Lung (tissue), 12 donors: Measurements from ENCODE around the gene HNRNPCL1. TPM values are rescaled to one million over a fixed set of nuclear protein-coding genes. Genes with fewer than 3 reads are reported as not detected.

Experiments used
- ATAC-seq: fragments of 200-7000 bp; cut with Tn5 transposase; one replicate; pipeline ENCODE4 v1.9.1; 2020; ENCODE audit warnings: moderate number of reproducible peaks; ENCODE audit not compliant: insufficient read depth, low FRiP score
- DNase-seq, 3 donors: peaks; one replicate each; pipeline ENCODE4 v3.0.0-alpha.2; 2013 to 2017
- H3K27ac ChIP-seq, 2 donors: one replicate each; pipeline ENCODE4 v1.5.1; 2013; ENCODE audit warnings: mild to moderate bottlenecking in 2 of 2, moderate library complexity in 2 of 2, control low read depth in 1 of 2, inconsistent platforms in 1 of 2, low read depth in 1 of 2, low read length in 1 of 2
- H3K27me3 ChIP-seq, 3 donors: one replicate each; pipeline ENCODE4 v1.5.1; 2013; ENCODE audit warnings: low read length in 2 of 3; ENCODE audit not compliant: control insufficient read depth in 3 of 3, insufficient read depth in 3 of 3
- H3K36me3 ChIP-seq, 4 donors: one replicate each; pipeline ENCODE4 v1.5.1; 2013; ENCODE audit warnings: low read length in 4 of 4, mild to moderate bottlenecking in 1 of 4, moderate library complexity in 1 of 4; ENCODE audit not compliant: control insufficient read depth in 4 of 4, insufficient read depth in 4 of 4
- H3K4me1 ChIP-seq, 5 donors: one replicate each; pipeline ENCODE4 v1.5.1; 2013; ENCODE audit warnings: low read length in 5 of 5, mild to moderate bottlenecking in 2 of 5, moderate library complexity in 1 of 5; ENCODE audit not compliant: control insufficient read depth in 5 of 5, insufficient read depth in 5 of 5
- H3K4me3 ChIP-seq: one replicate; pipeline ENCODE4 v1.5.1; 2013; ENCODE audit warnings: mild to moderate bottlenecking, control low read depth, moderate library complexity
- H3K9ac ChIP-seq, 2 donors: one replicate each; pipeline ENCODE4 v1.5.1; 2013; ENCODE audit warnings: low read length in 2 of 2, control low read depth in 1 of 2; ENCODE audit not compliant: insufficient read depth in 1 of 2
- H3K9me3 ChIP-seq, 4 donors: one replicate each; pipeline ENCODE4 v1.5.1; 2013; ENCODE audit warnings: low read length in 3 of 4, mild to moderate bottlenecking in 1 of 4, moderate library complexity in 1 of 4; ENCODE audit not compliant: control insufficient read depth in 4 of 4, insufficient read depth in 3 of 4
- CTCF ChIP-seq: IDR thresholded peaks from 2 replicates; pipeline ENCODE4 v1.5.1; 2012; ENCODE audit warnings: mild to moderate bottlenecking; ENCODE audit errors: control extremely low read depth, extremely low read depth
- WGBS, 2 donors: extraction: QIAGEN DNeasy Blood & Tissue Kit; methylation state at CpG; one replicate each; pipeline ENCODE4 v1.1.7; 2013; 5-methylcytosine and 5-hydroxymethylcytosine counted together
- polyA plus RNA-seq, 2 donors: library from polyadenylated mRNA; stranded (reverse); fragments of 200-250 nt; gene quantifications; one replicate each; pipeline ENCODE4 v1.2.1, GENCODE V29; 2013
- total RNA-seq, 2 donors: library from RNA; depleted of rRNA in 1 of 2; stranded (reverse); fragments of >200 nt in 1 of 2; gene quantifications; one replicate each; pipeline ENCODE4 v1.2.1, GENCODE V29; 2014 to 2021
- donor health status: control.
- donor health status: control.
- donor health status: Bipolar disorder and iron deficiency.
- donor health status: healthy.
- donor health status: DM: yes; HTN: yes; CAD: no.

HNRNPCL1 gene
- total and polyA plus RNA-seq, 4 donors, result not detected

GRCh38 chr1:12810691-12811408 is 37.7 kb downstream of the HNRNPCL1 start:
- Histone ChIP-seq H3K4me3 (no peak overlapping the region), H3K4me1 (no peaks in the 10 kb centered on the region), H3K27me3 (no peaks in the 10 kb centered on the region), H3K27ac (no peak overlapping the region), H3K9me3 (peaks cover 0 to 9% (median 0%) of the 10 kb centered on the region in 4 donors), H3K9ac (no peak overlapping the region), H3K36me3 (no peaks in the 10 kb centered on the region)
- WGBS, 2 donors, result 67 to 75% methylated on average over 5 of the region's 5 CpGs
- DNase-seq, result no peak
- no peak for ATAC-seq
- TF ChIP-seq CTCF, result no peak

- 80 to 95% methylated on average over 1 of the region's 1 CpG for WGBS, 2 donors
- no peaks in the 10 kb centered on the region for H3K27me3 ChIP-seq
- H3K9ac ChIP-seq, result no peak overlapping the region
- TF ChIP-seq CTCF, result no peak
- H3K36me3 ChIP-seq, result no peaks in the 10 kb centered on the region
- peaks cover 0 to 9% (median 0%) of the 10 kb centered on the region in 4 donors for H3K9me3 ChIP-seq
- H3K27ac ChIP-seq, result no peak overlapping the region
- DNase-seq, result no peak
- no peak for ATAC-seq
- H3K4me3 ChIP-seq, result no peak overlapping the region
- no peaks in the 10 kb centered on the region for H3K4me1 ChIP-seq
Observed at GRCh38 chr1:12809933-12810332, 38.6 kb downstream of the HNRNPCL1 start.

- Histone ChIP-seq H3K27ac (no peak overlapping the region), H3K9me3 (peaks cover 0 to 3% (median 0%) of the 10 kb centered on the region in 4 donors), H3K9ac (no peak overlapping the region), H3K36me3 (no peaks in the 10 kb centered on the region), H3K27me3 (no peaks in the 10 kb centered on the region), H3K4me1 (no peaks in the 10 kb centered on the region), H3K4me3 (no peak overlapping the region)
- DNase-seq (no peak), ATAC-seq (no peak)
- WGBS, 2 donors, result 71 to 76% methylated on average over 2 of the region's 2 CpGs
- no peak for TF ChIP-seq CTCF
Observed at GRCh38 chr1:12799730-12800129, 48.8 kb downstream of the HNRNPCL1 start.

DNA sequence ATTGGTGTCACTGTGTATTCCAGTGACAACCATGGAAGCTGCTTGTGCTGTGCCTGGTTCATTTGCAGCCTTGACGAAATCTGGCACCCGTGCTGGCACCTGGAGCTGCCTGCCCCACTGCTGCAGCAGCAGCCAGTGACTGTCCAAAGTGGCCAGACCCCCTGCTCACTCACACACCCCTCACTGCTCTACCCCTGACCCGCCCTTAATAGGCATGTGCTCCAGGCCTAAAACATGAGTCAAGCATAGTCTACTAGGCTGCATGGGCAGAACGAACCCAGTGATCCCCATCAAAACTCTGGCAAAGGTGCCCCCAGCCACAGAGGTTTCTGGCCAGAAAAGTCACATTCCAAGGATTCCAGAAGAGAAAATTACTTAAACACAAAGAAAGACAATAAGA is 49.6 kb downstream of the HNRNPCL1 start:
- Histone ChIP-seq H3K4me3 (no peak overlapping the region), H3K27me3 (no peaks in the 10 kb centered on the region), H3K9ac (no peak overlapping the region), H3K27ac (no peak overlapping the region), H3K36me3 (no peaks in the 10 kb centered on the region), H3K4me1 (no peaks in the 10 kb centered on the region), H3K9me3 (peaks cover 0 to 3% (median 0%) of the 10 kb centered on the region in 4 donors)
- 67 to 80% methylated on average over 4 of the region's 4 CpGs for WGBS, 2 donors
- DNase-seq (no peak), ATAC-seq (no peak)
- no peak for TF ChIP-seq CTCF
